H7 (cell line): Measurements from ENCODE around the gene MRPL22. TPM values are rescaled to one million over a fixed set of nuclear protein-coding genes. Genes with fewer than 3 reads are reported as not detected.
"Not testable (repeated sequence)": the region's sequence is repeated elsewhere in the genome, so short reads cannot be mapped to it uniquely, and the experiment has no call there.

Source experiments
- DNase-seq: peaks from one replicate; pipeline ENCODE4 v3.0.0; 2012
- H3K27me3 ChIP-seq: 2 replicates; pipeline ENCODE4 v1.6.0; 2011; ENCODE audit warnings: mild to moderate bottlenecking, low read length; ENCODE audit not compliant: control insufficient read depth, insufficient read depth
- H3K36me3 ChIP-seq: replicated peaks from 2 replicates; pipeline ENCODE4 v1.5.1; 2011; ENCODE audit warnings: low read length; ENCODE audit not compliant: control insufficient read depth, insufficient read depth
- H3K4me3 ChIP-seq: 2 replicates; pipeline ENCODE4 v1.5.1; 2011; ENCODE audit warnings: low read depth, mild to moderate bottlenecking, control low read depth, low read length, moderate library complexity; ENCODE audit not compliant: insufficient read depth
- total RNA-seq: library from RNA; depleted of rRNA; stranded (reverse); fragments of >200 nt; shearing (Covaris generic); gene quantifications from 2 replicates; pipeline ENCODE4 v1.2.3, GENCODE V29; 2014

The MRPL22 gene
- total RNA-seq, 1 experiment from 2014 or later, result 45.1 TPM

DNA sequence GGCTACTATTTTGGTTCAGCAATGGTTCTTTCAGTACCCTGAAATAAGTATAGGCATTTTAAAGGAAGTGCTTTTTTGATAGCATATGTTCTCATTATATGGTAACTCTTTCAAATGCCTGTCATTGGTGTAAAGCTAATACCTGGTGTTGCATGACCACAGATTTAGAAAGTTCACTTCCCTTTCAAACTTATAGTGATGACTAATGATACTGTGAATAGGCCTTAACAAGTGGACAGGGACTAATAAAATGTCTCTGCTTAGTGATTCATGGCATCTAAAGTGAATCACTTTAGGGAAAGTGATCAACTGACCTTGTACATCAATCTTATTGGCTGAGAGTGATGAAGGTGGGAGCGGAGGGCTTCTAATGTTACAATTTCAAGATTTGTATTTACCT, 21.6 kb downstream of the MRPL22 start:
- no peak overlapping the region for H3K4me3 ChIP-seq
- H3K27me3 ChIP-seq, result no peaks in the 10 kb centered on the region
- DNase-seq, result no peak
- H3K36me3 ChIP-seq, result peaks cover 3% of the 10 kb centered on the region; the same call in 1 of the 2 replicates

GRCh38 chr5:154966081-154966841, 25.4 kb downstream of the MRPL22 start:
- DNase-seq, result no peak
- no peak overlapping the region for H3K4me3 ChIP-seq
- H3K27me3 ChIP-seq, result no peaks in the 10 kb centered on the region
- H3K36me3 ChIP-seq, result no peaks in the 10 kb centered on the region; the same call in 1 of the 2 replicates

- H3K27me3 ChIP-seq, result no peaks in the 10 kb centered on the region
- DNase-seq, result no peak
- H3K4me3 ChIP-seq, result no peak overlapping the region
- H3K36me3 ChIP-seq, result no peaks in the 10 kb centered on the region
Observed at GRCh38 chr5:154966874-154967273, 26.0 kb downstream of the MRPL22 start.

DNA sequence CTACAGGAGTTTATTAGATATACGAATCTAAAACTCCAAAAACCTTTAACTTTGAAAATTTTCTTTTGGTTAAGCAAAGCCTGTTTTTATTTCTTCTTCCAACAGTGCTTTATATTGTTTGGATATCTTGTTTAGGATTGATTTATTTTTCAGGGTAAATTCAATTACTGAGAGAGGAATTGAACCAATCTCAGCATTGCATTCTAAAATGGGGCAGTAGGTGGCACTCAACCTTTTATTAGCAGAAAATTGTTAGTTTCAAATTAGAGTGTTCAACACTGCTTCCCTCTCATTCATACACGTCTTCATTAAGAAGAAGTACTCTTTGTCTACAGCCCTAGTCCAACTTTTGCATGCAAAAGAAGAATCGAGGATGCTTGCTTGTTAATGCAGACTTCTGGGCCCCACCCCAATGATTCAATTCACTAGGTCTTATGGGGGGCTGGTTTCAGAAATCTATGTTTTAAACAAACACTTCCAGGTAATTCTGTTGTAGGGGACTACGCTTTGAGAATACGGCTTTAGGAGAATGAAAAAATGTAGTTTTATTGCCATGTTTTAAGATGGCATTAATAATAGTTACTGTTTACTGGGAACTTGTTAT, 26.6 kb downstream of the MRPL22 start:
- Histone ChIP-seq H3K27me3 (no peaks in the 10 kb centered on the region), H3K36me3 (no peaks in the 10 kb centered on the region), H3K4me3 (no peak overlapping the region)
- peak; percentile 12 for DNase-seq

GRCh38 chr5:154968953-154969352, 28.1 kb downstream of the MRPL22 start:
- no peak overlapping the region for H3K4me3 ChIP-seq
- no peak for DNase-seq
- H3K27me3 ChIP-seq, result no peaks in the 10 kb centered on the region
- no peaks in the 10 kb centered on the region for H3K36me3 ChIP-seq

DNA sequence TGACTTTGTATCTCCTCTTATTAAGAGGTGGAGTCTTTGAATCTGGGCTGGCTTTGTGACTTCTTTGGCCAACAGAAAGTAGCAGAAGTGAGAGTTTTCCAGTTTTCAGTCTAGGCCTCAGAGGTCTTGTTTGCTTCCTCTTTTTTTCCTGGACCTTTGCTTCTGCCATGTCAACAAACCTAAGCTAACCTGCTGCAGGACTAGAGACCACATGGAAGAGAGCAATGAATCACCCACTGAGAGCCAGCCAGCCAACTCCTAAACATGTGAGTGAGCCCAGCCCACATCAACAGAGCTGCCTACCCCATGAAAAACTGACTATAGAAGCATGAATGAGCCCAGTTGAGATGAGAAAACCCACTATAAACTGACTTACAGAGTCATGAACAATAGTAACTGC, 29.9 kb downstream of the MRPL22 start:
- no peak for DNase-seq
- H3K27me3 ChIP-seq, result no peaks in the 10 kb centered on the region
- no peaks in the 10 kb centered on the region for H3K36me3 ChIP-seq
- no peak overlapping the region for H3K4me3 ChIP-seq

DNA sequence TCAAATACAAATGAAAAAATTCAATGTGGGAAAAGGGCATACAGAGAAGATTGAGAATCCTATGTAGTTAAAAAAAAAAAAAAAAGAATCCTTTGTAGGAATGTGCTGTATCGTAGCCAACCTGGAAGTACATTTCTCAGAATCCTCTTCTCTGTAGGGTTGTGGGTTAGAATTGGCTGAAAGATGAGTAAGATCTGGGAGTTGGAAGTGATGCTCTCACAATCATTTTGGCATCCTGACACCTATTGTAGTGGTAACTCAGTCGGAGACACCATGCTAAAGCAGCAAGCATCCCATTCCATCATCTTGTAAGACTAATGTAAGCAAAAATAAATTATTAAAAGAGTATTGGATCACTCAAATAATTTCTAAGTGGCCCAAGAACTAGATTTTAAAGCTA, 30.6 kb downstream of the MRPL22 start:
- Histone ChIP-seq H3K4me3 (no peak overlapping the region), H3K27me3 (no peaks in the 10 kb centered on the region), H3K36me3 (no peaks in the 10 kb centered on the region)
- DNase-seq, result no peak

DNA sequence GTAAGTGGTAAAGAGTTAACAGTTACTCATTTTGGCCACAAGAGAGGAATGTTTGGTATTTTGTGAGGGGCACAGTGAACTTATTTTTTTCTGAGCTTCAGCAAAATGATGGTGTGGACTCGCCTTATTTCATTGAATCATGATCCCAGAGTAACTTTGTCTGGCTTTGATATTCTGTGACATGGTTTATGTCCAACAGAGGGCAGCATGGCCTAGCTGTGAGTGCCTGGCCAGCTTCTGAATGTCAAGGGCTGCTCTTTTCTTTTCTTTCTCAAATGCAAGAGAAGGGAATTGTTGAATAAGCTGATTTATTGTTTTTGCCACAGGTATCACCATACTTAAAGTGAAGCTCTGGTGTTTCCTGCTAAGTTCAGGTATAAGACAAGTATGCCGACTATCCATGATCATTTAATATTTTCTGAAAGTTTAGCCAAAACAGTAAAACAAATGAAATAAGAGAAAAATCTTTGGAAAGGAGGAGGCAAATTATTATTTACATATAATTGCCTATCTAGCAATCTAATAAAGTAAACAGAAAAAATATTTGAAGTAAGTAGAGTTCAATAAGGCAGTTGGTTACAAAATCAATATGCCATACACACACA, 31.7 kb downstream of the MRPL22 start:
- DNase-seq, result peak; percentile 40
- H3K36me3 ChIP-seq, result no peaks in the 10 kb centered on the region

DNA sequence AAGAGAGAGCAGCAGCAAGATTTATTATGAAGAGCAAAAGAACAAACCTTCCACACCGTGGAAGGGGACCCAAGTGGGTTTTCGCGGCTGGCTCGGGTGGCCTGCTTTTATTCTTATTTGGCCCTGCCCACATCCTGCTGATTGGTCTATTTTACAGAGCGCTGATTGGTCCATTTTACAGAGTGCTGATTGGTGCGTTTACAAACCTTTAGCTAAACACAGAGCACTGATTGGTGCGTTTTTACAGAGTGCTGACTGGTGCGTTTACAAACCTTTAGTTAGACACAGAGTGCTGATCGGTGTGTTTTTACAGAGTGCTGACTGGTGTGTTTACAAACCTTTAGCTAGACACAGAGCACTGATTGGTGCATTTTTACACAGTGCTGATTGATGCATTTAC, 35.2 kb downstream of the MRPL22 start:
- DNase-seq, H3K4me3 ChIP-seq, H3K36me3 ChIP-seq, H3K27me3 ChIP-seq: not testable (repeated sequence)

More for the DNA sequence above, 31.7 kb downstream of the MRPL22 start:
- Histone ChIP-seq H3K27me3 (no peaks in the 10 kb centered on the region), H3K4me3 (no peak overlapping the region)

DNA sequence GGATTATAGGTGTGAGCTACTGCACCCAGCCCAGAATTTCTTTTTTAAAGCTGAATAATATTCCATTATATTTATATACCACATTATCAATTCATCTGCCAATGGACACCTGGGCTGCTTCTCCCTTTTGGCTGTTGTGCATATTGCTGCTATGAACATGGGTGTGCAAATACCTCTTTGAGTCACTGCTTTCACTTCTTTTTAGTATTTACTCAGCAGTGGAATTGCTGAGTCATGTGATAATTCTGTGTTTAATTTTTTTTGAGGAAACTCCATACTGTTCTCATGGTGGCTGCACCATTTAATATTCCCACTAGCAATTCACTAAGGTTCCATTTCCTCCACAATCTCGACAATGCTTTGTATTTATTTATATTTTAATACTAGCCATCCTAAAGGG, 36.5 kb downstream of the MRPL22 start:
- Histone ChIP-seq H3K27me3 (no peaks in the 10 kb centered on the region), H3K4me3 (no peak overlapping the region), H3K36me3 (no peaks in the 10 kb centered on the region)
- DNase-seq, result no peak

GRCh38 chr5:154978294-154978693, 37.4 kb downstream of the MRPL22 start:
- not testable (repeated sequence) for DNase-seq, H3K36me3 ChIP-seq, H3K4me3 ChIP-seq, H3K27me3 ChIP-seq

GRCh38 chr5:154984946-154985516, 44.2 kb downstream of the MRPL22 start:
- DNase-seq, result no peak
- H3K27me3 ChIP-seq, result no peaks in the 10 kb centered on the region
- H3K4me3 ChIP-seq, result no peak overlapping the region
- H3K36me3 ChIP-seq, result no peaks in the 10 kb centered on the region

GRCh38 chr5:154986151-154986550, 45.3 kb downstream of the MRPL22 start:
- Histone ChIP-seq H3K4me3 (no peak overlapping the region), H3K36me3 (no peaks in the 10 kb centered on the region), H3K27me3 (no peaks in the 10 kb centered on the region)
- DNase-seq, result no peak

- Histone ChIP-seq H3K36me3 (no peaks in the 10 kb centered on the region), H3K27me3 (no peaks in the 10 kb centered on the region), H3K4me3 (no peak overlapping the region)
- DNase-seq, result no peak
Observed at GRCh38 chr5:154989626-154990025, 48.8 kb downstream of the MRPL22 start.

DNA sequence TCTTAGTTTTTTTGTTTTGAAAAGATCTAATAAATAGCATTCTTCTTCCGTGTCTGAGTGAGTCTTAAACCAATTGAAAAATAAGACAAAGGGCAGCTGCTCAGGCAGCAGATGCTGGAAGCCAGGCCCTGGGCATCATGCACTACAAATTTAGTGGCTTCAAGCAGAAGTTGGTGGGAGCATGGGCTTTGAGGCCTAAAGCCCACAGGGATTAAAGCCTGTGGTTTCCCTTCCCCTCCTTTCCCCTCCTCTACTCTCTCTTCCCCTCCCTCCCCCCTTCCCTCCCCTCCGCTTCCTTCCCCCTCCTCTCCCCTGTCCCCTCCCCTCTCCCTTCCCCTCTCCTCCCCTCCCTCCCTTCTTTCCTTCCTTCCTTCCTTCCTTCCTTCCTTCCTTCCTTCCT, 52.6 kb downstream of the MRPL22 start:
- no peaks in the 10 kb centered on the region for H3K27me3 ChIP-seq
- no peak overlapping the region for H3K4me3 ChIP-seq
- DNase-seq, result no peak
- H3K36me3 ChIP-seq, result no peaks in the 10 kb centered on the region
